HCT116 (cell line): Measurements from ENCODE around the gene RAB3B. TPM values are rescaled to one million over a fixed set of nuclear protein-coding genes. Genes with fewer than 3 reads are reported as not detected.

Experiments
- ATAC-seq: fragments of 200-7000 bp; cut with Tn5 transposase; 2 replicates; pipeline ENCODE4 v1.9.1; 2020; ENCODE audit warnings: mild to moderate bottlenecking, moderate library complexity
- BruUV-seq: library from RNA; stranded (reverse); fragments of 400-500 nt; replicated peaks from 2 replicates; lab custom pipeline; 2021; lab: Mats Ljungman, UMichigan
- CTCF ChIA-PET: fragments of 300-600 bp; sonication (Branson Sonifier 250); formaldehyde crosslinking; loops from one replicate; lab custom pipeline; 2021; ENCODE audit warnings: antibody characterized with exemption; lab: Charles Lee
- POLR2A ChIA-PET: fragments of 300-600, 350-600 bp; sonication (Branson Sonifier 250); formaldehyde crosslinking; loops from one replicate; lab custom pipeline; 2021; ENCODE audit warnings: antibody characterized with exemption; lab: Charles Lee
- RAD21 ChIA-PET, 2 experiments: fragments of 300-600 bp; sonication (Branson Sonifier 250); formaldehyde crosslinking; loops; one replicate each; lab custom pipeline; 2023; ENCODE audit warnings: low total read pairs in 2 of 2; ENCODE audit not compliant: uncharacterized antibody in 2 of 2, unreplicated experiment in 2 of 2, low non-redundant PET in 1 of 2; lab: Charles Lee
- DNase-seq: peaks from one replicate; pipeline ENCODE4 v3.0.0-alpha.2; 2010; ENCODE audit warnings: low read depth, low spot score
- H2AFZ ChIP-seq: fragments of 200-600 bp; shearing (Covaris generic), sonication (generic); 2 replicates; pipeline ENCODE4 v1.6.1; 2017; ENCODE audit warnings: low read depth, mixed run types, mixed read lengths, antibody characterized with exemption, low read length; ENCODE audit not compliant: poor library complexity, severe bottlenecking
- H3K27ac ChIP-seq: 2 replicates; pipeline ENCODE4 v1.5.1; 2012; ENCODE audit warnings: low read depth, low read length
- H3K27me3 ChIP-seq: fragments of 200-600 bp; sonication (generic); 2 replicates; pipeline ENCODE4 v1.6.1; 2016; ENCODE audit warnings: mixed run types, low read length, mixed read lengths; ENCODE audit not compliant: insufficient read depth
- H3K36me3 ChIP-seq, 2 experiments: fragments of 200-500 bp in 1 of 2; fragments of 200-600 bp in 1 of 2; sonication (Bioruptor generic) in 1 of 2; sonication (generic) in 1 of 2; 2 replicates each; pipeline versions ENCODE4 v1.5.1 to v1.6.1; 2014 to 2016; ENCODE audit warnings: low read length in 2 of 2, inconsistent platforms in 1 of 2, mixed read lengths in 1 of 2, mixed run types in 1 of 2; ENCODE audit not compliant: insufficient read depth in 2 of 2, control insufficient read depth in 1 of 2
- H3K4me1 ChIP-seq, 2 experiments: fragments of 200-600 bp in 1 of 2; sonication (generic) in 1 of 2; 2 replicates each; pipeline versions ENCODE4 v1.5.1 to v1.6.1; 2012 to 2017; ENCODE audit warnings: low read length in 2 of 2, inconsistent platforms in 1 of 2, mild to moderate bottlenecking in 1 of 2, mixed read lengths in 1 of 2, mixed run types in 1 of 2, moderate library complexity in 1 of 2; ENCODE audit not compliant: insufficient read depth in 2 of 2, control insufficient read depth in 1 of 2
- H3K4me2 ChIP-seq: fragments of 200-600 bp; sonication (generic); 2 replicates; pipeline ENCODE4 v1.6.1; 2017; ENCODE audit warnings: mixed run types, low read length, mixed read lengths
- H3K4me3 ChIP-seq, 2 experiments: fragments of 200-600 bp in 1 of 2; sonication (generic) in 1 of 2; replicated peaks in 1 of 2; 2 replicates each; pipeline ENCODE4 v1.5.1; 2011 to 2016; ENCODE audit warnings: low read length in 2 of 2, control low read depth in 1 of 2, low read depth in 1 of 2, mild to moderate bottlenecking in 1 of 2, mixed read lengths in 1 of 2, mixed run types in 1 of 2
- H3K79me2 ChIP-seq: fragments of 200-600 bp; sonication (generic); 2 replicates; pipeline ENCODE4 v1.6.1; 2017; ENCODE audit warnings: mild to moderate bottlenecking, mixed run types, low read length, moderate library complexity, mixed read lengths; ENCODE audit not compliant: insufficient read depth
- H3K9ac ChIP-seq: fragments of 200-600 bp; sonication (generic); 2 replicates; pipeline ENCODE4 v1.6.1; 2016; ENCODE audit warnings: low read length, mixed read lengths
- H3K9me2 ChIP-seq: fragments of 200-600 bp; sonication (generic), shearing (Covaris generic); 2 replicates; pipeline ENCODE4 v1.6.1; 2017; ENCODE audit warnings: mixed run types, mild to moderate bottlenecking, moderate library complexity; ENCODE audit not compliant: insufficient read depth
- H3K9me3 ChIP-seq, 2 experiments: fragments of 200-500 bp in 1 of 2; fragments of 200-600 bp in 1 of 2; sonication (Bioruptor generic) in 1 of 2; sonication (generic) in 1 of 2; 2 replicates each; pipeline ENCODE4 v1.6.1; 2014 to 2017; ENCODE audit warnings: low read length in 2 of 2, mixed read lengths in 2 of 2, inconsistent platforms in 1 of 2, low read depth in 1 of 2, mild to moderate bottlenecking in 1 of 2, mixed run types in 1 of 2, moderate library complexity in 1 of 2; ENCODE audit not compliant: control insufficient read depth in 1 of 2, insufficient read depth in 1 of 2
- H4K20me1 ChIP-seq: fragments of 200-600 bp; sonication (generic), shearing (Covaris generic); 2 replicates; pipeline ENCODE4 v1.6.1; 2017; ENCODE audit warnings: mixed run types, mild to moderate bottlenecking, moderate library complexity; ENCODE audit not compliant: insufficient read depth
- CTCF ChIP-seq, 3 experiments: fragments of 200-600 bp in 1 of 3; sonication (generic) in 1 of 3; IDR thresholded peaks in 2 of 3; conservative IDR thresholded peaks in 1 of 3; 2 replicates each; pipeline ENCODE4 v1.5.1; 2012 to 2017; ENCODE audit warnings: low read depth in 2 of 3, low read length in 2 of 3, antibody characterized with exemption in 1 of 3, borderline replicate concordance in 1 of 3, control low read depth in 1 of 3, mild to moderate bottlenecking in 1 of 3, mixed read lengths in 1 of 3, mixed run types in 1 of 3, moderate library complexity in 1 of 3; ENCODE audit not compliant: insufficient read depth in 1 of 3
- JUND ChIP-seq: IDR thresholded peaks from 2 replicates; pipeline ENCODE4 v1.6.1; 2012
- POLR2A ChIP-seq: IDR thresholded peaks from 2 replicates; pipeline ENCODE4 v1.7.0; 2011; ENCODE audit warnings: borderline replicate concordance; ENCODE audit not compliant: insufficient read depth, insufficient read length; ENCODE audit errors: extremely low read depth
- RAD21 ChIP-seq: IDR thresholded peaks from 2 replicates; pipeline ENCODE4 v1.6.1; 2012; ENCODE audit warnings: low read depth, mild to moderate bottlenecking
- intact Hi-C: fragments of 100-400 bp; cut with micrococcal nuclease; formaldehyde crosslinking; loops from 2 replicates; pipeline ENCODE4 v1.10.0; 2022
- total RNA-seq: library from RNA; stranded (reverse); gene quantifications from one replicate; pipeline ENCODE4 v1.2.1, GENCODE V29; 2021; ENCODE audit not compliant: unreplicated experiment
- TF ChIP-seq, protein P1 (sequence below): IDR thresholded peaks from 2 replicates; pipeline ENCODE4 v1.6.1; 2012; ENCODE audit warnings: low read depth

Gene RAB3B
- total RNA-seq, 1 experiment from 2014 or later: 15.1 TPM

GRCh38 chr1:51899022-51899421 is 91.5 kb downstream of the RAB3B start:
- ChIA-PET POLR2A (no interaction called here), CTCF (interaction anchor here (0.8 to 2.7 kb wide), 3 partner anchors 27 to 787 kb away, joined by 3 to 16 read pairs (median 8); no protein-coding TSS in a partner anchor), RAD21 (no interaction called here)
- ATAC-seq (no peak), DNase-seq (no peak)
- Histone ChIP-seq H3K4me2 (0 out of 2 replicates have a peak overlapping the region, but pooled peaks have one; percentile 12), H3K27ac (no peak overlapping the region), H3K27me3 (no peaks in the 10 kb centered on the region), H4K20me1 (no peaks in the 10 kb centered on the region), H3K9me3 (no peaks in the 10 kb centered on the region), H3K9ac (no peak overlapping the region), H3K79me2 (no peaks in the 10 kb centered on the region), H2AFZ (no peak overlapping the region), H3K4me1 (peaks cover 14 to 37% of the 10 kb centered on the region in 2 experiments), H3K9me2 (no peaks in the 10 kb centered on the region), H3K4me3 (no peak overlapping the region), H3K36me3 (no peaks in the 10 kb centered on the region)
- BruUV-seq: no TSS peak
- intact Hi-C loops: loop anchor here (10.0 kb wide), 1 partner anchor 446 kb away; no protein-coding TSS in a partner anchor
- TF ChIP-seq RAD21: no peak
- no peak for TF ChIP-seq CTCF (IDR thresholded peaks at IDR 0.05 in 2 of 3, conservative IDR thresholded peaks at IDR 0.05 in 1 of 3; ENCODE audit: borderline replicate concordance in 1 of 3, insufficient read depth in 1 of 3, low read depth in 2 of 3, low read length in 2 of 3)
- TF ChIP-seq, protein P1, sequence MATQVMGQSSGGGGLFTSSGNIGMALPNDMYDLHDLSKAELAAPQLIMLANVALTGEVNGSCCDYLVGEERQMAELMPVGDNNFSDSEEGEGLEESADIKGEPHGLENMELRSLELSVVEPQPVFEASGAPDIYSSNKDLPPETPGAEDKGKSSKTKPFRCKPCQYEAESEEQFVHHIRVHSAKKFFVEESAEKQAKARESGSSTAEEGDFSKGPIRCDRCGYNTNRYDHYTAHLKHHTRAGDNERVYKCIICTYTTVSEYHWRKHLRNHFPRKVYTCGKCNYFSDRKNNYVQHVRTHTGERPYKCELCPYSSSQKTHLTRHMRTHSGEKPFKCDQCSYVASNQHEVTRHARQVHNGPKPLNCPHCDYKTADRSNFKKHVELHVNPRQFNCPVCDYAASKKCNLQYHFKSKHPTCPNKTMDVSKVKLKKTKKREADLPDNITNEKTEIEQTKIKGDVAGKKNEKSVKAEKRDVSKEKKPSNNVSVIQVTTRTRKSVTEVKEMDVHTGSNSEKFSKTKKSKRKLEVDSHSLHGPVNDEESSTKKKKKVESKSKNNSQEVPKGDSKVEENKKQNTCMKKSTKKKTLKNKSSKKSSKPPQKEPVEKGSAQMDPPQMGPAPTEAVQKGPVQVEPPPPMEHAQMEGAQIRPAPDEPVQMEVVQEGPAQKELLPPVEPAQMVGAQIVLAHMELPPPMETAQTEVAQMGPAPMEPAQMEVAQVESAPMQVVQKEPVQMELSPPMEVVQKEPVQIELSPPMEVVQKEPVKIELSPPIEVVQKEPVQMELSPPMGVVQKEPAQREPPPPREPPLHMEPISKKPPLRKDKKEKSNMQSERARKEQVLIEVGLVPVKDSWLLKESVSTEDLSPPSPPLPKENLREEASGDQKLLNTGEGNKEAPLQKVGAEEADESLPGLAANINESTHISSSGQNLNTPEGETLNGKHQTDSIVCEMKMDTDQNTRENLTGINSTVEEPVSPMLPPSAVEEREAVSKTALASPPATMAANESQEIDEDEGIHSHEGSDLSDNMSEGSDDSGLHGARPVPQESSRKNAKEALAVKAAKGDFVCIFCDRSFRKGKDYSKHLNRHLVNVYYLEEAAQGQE: no peak
- no peak for TF ChIP-seq POLR2A
- TF ChIP-seq JUND: no peak
